Astrocyte (in vitro differentiated cells and primary cell): ENCODE data around the gene DDR1. TPM values are rescaled to one million over a fixed set of nuclear protein-coding genes. Genes with fewer than 3 reads are reported as not detected.
A peak's percentile ranks its signal among the peaks of the same experiment; 100 is the strongest.
"Not testable (repeated sequence)": the region's sequence is repeated elsewhere in the genome, so short reads cannot be mapped to it uniquely, and the experiment has no call there.

Source experiments
- DNase-seq: peaks from one replicate; pipeline ENCODE4 v3.0.0-alpha.2; 2010; ENCODE audit warnings: low read depth
- FAIRE-seq: peaks from 2 replicates; lab custom pipeline; 2011; peaks lifted over from hg19 to GRCh38; lab: Jason Lieb, UNC
- H2AFZ ChIP-seq: 2 replicates; pipeline ENCODE4 v1.6.0; 2012; ENCODE audit warnings: low read depth, low read length, inconsistent platforms
- H3K27ac ChIP-seq: 2 replicates; pipeline ENCODE4 v1.5.1; 2011; ENCODE audit warnings: low read depth, low read length, inconsistent platforms
- H3K27me3 ChIP-seq: 2 replicates; pipeline ENCODE4 v1.6.0; 2011; ENCODE audit warnings: low read length, inconsistent platforms; ENCODE audit not compliant: insufficient read depth
- H3K36me3 ChIP-seq: 2 replicates; pipeline ENCODE4 v1.5.1; 2011; ENCODE audit warnings: low read length, inconsistent platforms; ENCODE audit not compliant: insufficient read depth
- H3K4me1 ChIP-seq: 2 replicates; pipeline ENCODE4 v1.5.1; 2011; ENCODE audit warnings: low read length, inconsistent platforms; ENCODE audit not compliant: insufficient read depth
- H3K4me2 ChIP-seq: 2 replicates; pipeline ENCODE4 v1.6.0; 2012; ENCODE audit warnings: low read length, inconsistent platforms
- H3K4me3 ChIP-seq: 2 replicates; pipeline ENCODE4 v1.5.1; 2011; ENCODE audit warnings: low read depth, mild to moderate bottlenecking, low read length, inconsistent platforms; ENCODE audit not compliant: insufficient read depth
- H3K79me2 ChIP-seq: 2 replicates; pipeline ENCODE4 v1.6.0; 2012; ENCODE audit warnings: mild to moderate bottlenecking, low read length, inconsistent platforms; ENCODE audit not compliant: insufficient read depth
- H3K9ac ChIP-seq: 2 replicates; pipeline ENCODE4 v1.6.0; 2012; ENCODE audit warnings: mild to moderate bottlenecking, low read length, inconsistent platforms
- H3K9me3 ChIP-seq: 2 replicates; pipeline ENCODE4 v1.5.1; 2012; ENCODE audit warnings: low read depth, mild to moderate bottlenecking, low read length, inconsistent platforms; ENCODE audit not compliant: insufficient read depth
- H4K20me1 ChIP-seq: 2 replicates; pipeline ENCODE4 v1.6.0; 2012; ENCODE audit warnings: low read length, inconsistent platforms; ENCODE audit not compliant: insufficient read depth
- H3K27ac Mint-ChIP-seq: one replicate; pipeline ENCODE4 v1.8.0; 2021; ENCODE audit warnings: mild to moderate bottlenecking, mixed read lengths; ENCODE audit not compliant: unreplicated experiment
- H3K27me3 Mint-ChIP-seq: one replicate; pipeline ENCODE4 v1.8.0; 2021; ENCODE audit warnings: low read depth, mixed read lengths; ENCODE audit not compliant: unreplicated experiment
- H3K36me3 Mint-ChIP-seq: one replicate; pipeline ENCODE4 v1.8.0; 2021; ENCODE audit warnings: low read depth, mixed read lengths; ENCODE audit not compliant: unreplicated experiment
- H3K4me1 Mint-ChIP-seq: one replicate; pipeline ENCODE4 v1.8.0; 2021; ENCODE audit warnings: low read depth, mixed read lengths; ENCODE audit not compliant: unreplicated experiment
- H3K4me3 Mint-ChIP-seq: one replicate; pipeline ENCODE4 v1.8.0; 2021; ENCODE audit warnings: mild to moderate bottlenecking, moderate library complexity, mixed read lengths; ENCODE audit not compliant: unreplicated experiment
- H3K9me3 Mint-ChIP-seq: one replicate; pipeline ENCODE4 v1.8.0; 2021; ENCODE audit warnings: mild to moderate bottlenecking, mixed read lengths; ENCODE audit not compliant: unreplicated experiment
- CTCF ChIP-seq: IDR thresholded peaks from 2 replicates; pipeline ENCODE4 v1.5.1; 2011; ENCODE audit warnings: low read depth, mild to moderate bottlenecking, inconsistent platforms, low read length, moderate library complexity; ENCODE audit not compliant: insufficient read depth
- EZH2 ChIP-seq: IDR thresholded peaks from 2 replicates; pipeline ENCODE4 v1.6.1; 2012; ENCODE audit warnings: mild to moderate bottlenecking, low read length, inconsistent platforms; ENCODE audit not compliant: insufficient read depth
- total RNA-seq: library from RNA; stranded (reverse); gene quantifications from 2 replicates; pipeline ENCODE4 v1.2.1, GENCODE V29; 2021

The DDR1 gene
- total RNA-seq, 1 donor from 2014 or later: 144 TPM

GRCh38 chr6:30847421-30847970, 36.8 kb upstream of the DDR1 start:
- Mint-ChIP-seq H3K27ac (no peak overlapping the region), H3K27me3 (no peaks in the 10 kb centered on the region), H3K36me3 (no peaks in the 10 kb centered on the region), H3K4me1 (peaks cover 24% of the 10 kb centered on the region), H3K4me3 (no peak overlapping the region), H3K9me3 (peaks cover 11% of the 10 kb centered on the region)
- DNase-seq: no peak
- Histone ChIP-seq H3K79me2 (no peaks in the 10 kb centered on the region), H3K9ac (no peak overlapping the region), H3K36me3 (no peaks in the 10 kb centered on the region), H3K4me2 (no peak overlapping the region), H3K4me3 (no peak overlapping the region), H3K9me3 (peaks cover 7% of the 10 kb centered on the region), H3K4me1 (peaks cover 7% of the 10 kb centered on the region), H3K27me3 (peaks cover 2% of the 10 kb centered on the region), H2AFZ (no peak overlapping the region), H3K27ac (no peak overlapping the region), H4K20me1 (no peaks in the 10 kb centered on the region)
- TF ChIP-seq CTCF: no peak
- TF ChIP-seq EZH2: no peak
- no peak for FAIRE-seq

- peaks cover 13% of the 10 kb centered on the region for H3K9me3 Mint-ChIP-seq
- no peaks in the 10 kb centered on the region for H3K27me3 Mint-ChIP-seq
- Histone ChIP-seq H3K79me2 (no peaks in the 10 kb centered on the region), H3K4me2 (no peak overlapping the region), H3K4me1 (peaks cover 7% of the 10 kb centered on the region), H3K27me3 (peaks cover 2% of the 10 kb centered on the region), H3K9ac (no peak overlapping the region), H2AFZ (no peak overlapping the region), H3K9me3 (peaks cover 7% of the 10 kb centered on the region), H3K27ac (no peak overlapping the region), H3K36me3 (no peaks in the 10 kb centered on the region), H3K4me3 (no peak overlapping the region), H4K20me1 (no peaks in the 10 kb centered on the region)
- TF ChIP-seq EZH2 (no peak), CTCF (no peak)
- H3K27ac Mint-ChIP-seq: no peak overlapping the region
- H3K36me3 Mint-ChIP-seq: no peaks in the 10 kb centered on the region
- H3K4me1 Mint-ChIP-seq: peaks cover 21% of the 10 kb centered on the region
- no peak overlapping the region for H3K4me3 Mint-ChIP-seq
- FAIRE-seq: no peak
- no peak for DNase-seq
Measured at GRCh38 chr6:30847971-30848436, 36.3 kb upstream of the DDR1 start.

GRCh38 chr6:30849903-30850651, 34.2 kb upstream of the DDR1 start:
- Histone ChIP-seq H3K9me3 (peaks cover 7% of the 10 kb centered on the region), H3K4me2 (no peak overlapping the region), H3K27ac (no peak overlapping the region), H3K4me3 (no peak overlapping the region), H3K36me3 (no peaks in the 10 kb centered on the region), H3K27me3 (peaks cover 2% of the 10 kb centered on the region), H3K79me2 (no peaks in the 10 kb centered on the region), H4K20me1 (no peaks in the 10 kb centered on the region), H2AFZ (no peak overlapping the region), H3K9ac (no peak overlapping the region), H3K4me1 (no peaks in the 10 kb centered on the region)
- no peaks in the 10 kb centered on the region for H3K36me3 Mint-ChIP-seq
- H3K4me3 Mint-ChIP-seq: no peak overlapping the region
- no peak for FAIRE-seq
- H3K27me3 Mint-ChIP-seq: no peaks in the 10 kb centered on the region
- TF ChIP-seq EZH2: no peak
- H3K27ac Mint-ChIP-seq: no peak overlapping the region
- peaks cover under 1% of the 10 kb centered on the region for H3K4me1 Mint-ChIP-seq
- DNase-seq: peak; percentile 86
- peaks cover 15% of the 10 kb centered on the region for H3K9me3 Mint-ChIP-seq

GRCh38 chr6:30852459-30852858, 31.9 kb upstream of the DDR1 start:
- not testable (repeated sequence) for H3K4me3 Mint-ChIP-seq, H3K27ac ChIP-seq, FAIRE-seq, H2AFZ ChIP-seq, H3K27me3 Mint-ChIP-seq, DNase-seq, H3K36me3 ChIP-seq, H3K27ac Mint-ChIP-seq, H4K20me1 ChIP-seq, H3K79me2 ChIP-seq, H3K4me1 Mint-ChIP-seq, H3K9me3 ChIP-seq, H3K36me3 Mint-ChIP-seq, H3K9ac ChIP-seq, H3K4me3 ChIP-seq, H3K4me1 ChIP-seq, H3K4me2 ChIP-seq
- H3K27me3 ChIP-seq: peaks cover 13% of the 10 kb centered on the region
- peaks cover 15% of the 10 kb centered on the region for H3K9me3 Mint-ChIP-seq
